Osteoblast (primary cell): ENCODE results near the gene ESPNL. TPM values are rescaled to one million over a fixed set of nuclear protein-coding genes. Genes with fewer than 3 reads are reported as not detected.

Experiments used
- DNase-seq: peaks from one replicate; pipeline ENCODE4 v3.0.0; 2011; ENCODE audit warnings: low spot score, mixed read lengths; ENCODE audit not compliant: insufficient read length; ENCODE audit errors: missing footprints
- H2AFZ ChIP-seq: 2 replicates; pipeline ENCODE4 v1.6.0; 2011; ENCODE audit warnings: mild to moderate bottlenecking, low read length
- H3K27ac ChIP-seq: 2 replicates; pipeline ENCODE4 v1.5.1; 2011; ENCODE audit warnings: mild to moderate bottlenecking, low read depth, low read length, moderate library complexity
- H3K27me3 ChIP-seq: 2 replicates; pipeline ENCODE4 v1.6.0; 2012; ENCODE audit warnings: mild to moderate bottlenecking, control low read depth, inconsistent platforms, low read length, moderate library complexity; ENCODE audit not compliant: insufficient read depth
- H3K36me3 ChIP-seq: 2 replicates; pipeline ENCODE4 v1.5.1; 2011; ENCODE audit warnings: mild to moderate bottlenecking, low read length, control low read depth, moderate library complexity; ENCODE audit not compliant: insufficient read depth
- H3K4me1 ChIP-seq: 2 replicates; pipeline ENCODE4 v1.5.1; 2011; ENCODE audit warnings: mild to moderate bottlenecking, low read length, control low read depth, moderate library complexity; ENCODE audit not compliant: insufficient read depth
- H3K4me2 ChIP-seq: 2 replicates; pipeline ENCODE4 v1.6.0; 2011; ENCODE audit warnings: mild to moderate bottlenecking, low read length; ENCODE audit not compliant: insufficient read depth
- H3K4me3 ChIP-seq: fragments of 200-600 bp; sonication (generic); 3 replicates; pipeline ENCODE4 v1.5.1; 2012; ENCODE audit warnings: mild to moderate bottlenecking, low read length, inconsistent platforms; ENCODE audit not compliant: insufficient read depth
- H3K79me2 ChIP-seq: 2 replicates; pipeline ENCODE4 v1.6.0; 2012; ENCODE audit warnings: mild to moderate bottlenecking, low read length, control low read depth, inconsistent platforms; ENCODE audit not compliant: insufficient read depth
- H3K9me3 ChIP-seq: 2 replicates; pipeline ENCODE4 v1.5.1; 2011; ENCODE audit warnings: low read depth, low read length, control low read depth
- H4K20me1 ChIP-seq: 2 replicates; pipeline ENCODE4 v1.6.0; 2012; ENCODE audit warnings: mild to moderate bottlenecking, low read length, control low read depth; ENCODE audit not compliant: insufficient read depth
- CTCF ChIP-seq: IDR thresholded peaks from 2 replicates; pipeline ENCODE4 v1.5.1; 2011; ENCODE audit warnings: mild to moderate bottlenecking, low read depth, low read length, moderate library complexity; ENCODE audit errors: extremely low read depth
- total RNA-seq: library from RNA; depleted of rRNA; stranded (reverse); fragments of >200 nt; gene quantifications from 2 replicates; pipeline ENCODE4 v1.2.3, GENCODE V29; 2012

Gene ESPNL
- total RNA-seq, 1 donor = 9.8 TPM

GRCh38 chr2:238162846-238163441, 62.8 kb downstream of the ESPNL start:
- Histone ChIP-seq H3K79me2 (no peaks in the 10 kb centered on the region), H3K4me3 (peak overlapping the region; percentile 54), H3K27me3 (peaks cover 6% of the 10 kb centered on the region), H3K27ac (no peak overlapping the region), H3K4me1 (peaks cover 7% of the 10 kb centered on the region), H3K36me3 (no peaks in the 10 kb centered on the region), H4K20me1 (no peaks in the 10 kb centered on the region), H2AFZ (no peak overlapping the region), H3K9me3 (no peaks in the 10 kb centered on the region), H3K4me2 (peak overlapping the region; percentile 57)
- DNase-seq = peak; percentile 93
- no peak for TF ChIP-seq CTCF

GRCh38 chr2:238163481-238164198, 63.5 kb downstream of the ESPNL start:
- Histone ChIP-seq H4K20me1 (no peaks in the 10 kb centered on the region), H3K4me2 (peak overlapping the region; percentile 57), H3K4me1 (peaks cover 13% of the 10 kb centered on the region), H3K9me3 (no peaks in the 10 kb centered on the region), H3K36me3 (no peaks in the 10 kb centered on the region), H3K4me3 (peak overlapping the region; percentile 54), H3K27me3 (peaks cover 6% of the 10 kb centered on the region), H3K79me2 (no peaks in the 10 kb centered on the region), H2AFZ (no peak overlapping the region), H3K27ac (no peak overlapping the region)
- no peak for TF ChIP-seq CTCF
- peak; percentile 84 for DNase-seq

GRCh38 chr2:238164906-238165287, 64.8 kb downstream of the ESPNL start:
- Histone ChIP-seq H3K4me1 (peaks cover 26% of the 10 kb centered on the region), H2AFZ (no peak overlapping the region), H4K20me1 (peaks cover 3% of the 10 kb centered on the region)

More at GRCh38 chr2:238164906-238165287, 64.8 kb downstream of the ESPNL start:
- no peaks in the 10 kb centered on the region for H3K9me3 ChIP-seq
- H3K4me2 ChIP-seq = no peak overlapping the region
- H3K79me2 ChIP-seq = no peaks in the 10 kb centered on the region
- no peak overlapping the region for H3K4me3 ChIP-seq
- peak; percentile 57 for DNase-seq
- H3K36me3 ChIP-seq = no peaks in the 10 kb centered on the region
- no peak for TF ChIP-seq CTCF
- no peak overlapping the region for H3K27ac ChIP-seq
- peaks cover 6% of the 10 kb centered on the region for H3K27me3 ChIP-seq
